K562 (cell line): Measurements from ENCODE around the gene SIK3. TPM values are rescaled to one million over a fixed set of nuclear protein-coding genes. Genes with fewer than 3 reads are reported as not detected.
A peak's percentile ranks its signal among the peaks of the same experiment; 100 is the strongest.

Experiments
- AFF4 ChIP-seq: sonication (generic); formaldehyde crosslinking; IDR thresholded peaks from 2 replicates; pipeline ENCODE4 v1.8.0; 2023; ENCODE audit warnings: mild to moderate bottlenecking, missing genetic modification reagents
- BMI1 ChIP-seq: fragments of 150-350 bp; IDR thresholded peaks from 2 replicates; pipeline ENCODE4 v1.6.1; 2014; ENCODE audit warnings: low read length
- CCNT2 ChIP-seq: IDR thresholded peaks from 2 replicates; pipeline ENCODE4 v1.6.1; 2011; ENCODE audit warnings: borderline replicate concordance, low read depth, mild to moderate bottlenecking, moderate library complexity, mixed read lengths, low read length; ENCODE audit not compliant: insufficient read length; ENCODE audit errors: extremely low read depth
- E2F5 ChIP-seq: sonication (generic); formaldehyde crosslinking; IDR thresholded peaks from 2 replicates; pipeline ENCODE4 v1.8.0; 2022; ENCODE audit warnings: mild to moderate bottlenecking, missing genetic modification reagents
- HDAC6 ChIP-seq: IDR thresholded peaks from 2 replicates; pipeline ENCODE4 v1.6.1; 2012; ENCODE audit warnings: low read depth, mild to moderate bottlenecking, control low read depth, inconsistent platforms, low read length, moderate library complexity
- ILK ChIP-seq: fragments of 450-650 bp; IDR thresholded peaks from 2 replicates; pipeline ENCODE4 v1.6.1; 2016; ENCODE audit warnings: missing genetic modification characterization, low read depth, mild to moderate bottlenecking, missing compliant biosample characterization, moderate library complexity, borderline replicate concordance
- MAFF ChIP-seq: IDR thresholded peaks from 2 replicates; pipeline ENCODE4 v1.6.1; 2012; ENCODE audit warnings: low read length, improper control_type of control experiment
- MYNN ChIP-seq, 2 experiments: sonication (generic); formaldehyde crosslinking in 1 of 2; IDR thresholded peaks; 2 replicates each; pipeline versions ENCODE4 v1.5.0 to v1.6.1; 2016 to 2020; ENCODE audit warnings: antibody characterized with exemption in 1 of 2, missing genetic modification reagents in 1 of 2
- NFRKB ChIP-seq: fragments of 450-650 bp; IDR thresholded peaks from 2 replicates; pipeline ENCODE4 v1.6.1; 2016; ENCODE audit warnings: low read depth
- PBX2 ChIP-seq, 2 experiments: IDR thresholded peaks in 1 of 2; conservative IDR thresholded peaks in 1 of 2; 2 replicates each; pipeline ENCODE4 v1.6.1; 2016; ENCODE audit warnings: low read depth in 2 of 2, mild to moderate bottlenecking in 1 of 2, missing compliant biosample characterization in 1 of 2, missing genetic modification characterization in 1 of 2, moderate library complexity in 1 of 2
- POLR3G ChIP-seq: IDR thresholded peaks from 2 replicates; pipeline ENCODE4 v1.6.1; 2011; ENCODE audit not compliant: insufficient read length, insufficient replicate concordance; ENCODE audit errors: extremely low read depth
- PREB ChIP-seq: sonication (generic); formaldehyde crosslinking; IDR thresholded peaks from 2 replicates; pipeline ENCODE4 v1.8.1; 2023; ENCODE audit warnings: mild to moderate bottlenecking, missing genetic modification reagents
- SIN3A ChIP-seq, 2 experiments: fragments of 150-350 bp in 1 of 2; IDR thresholded peaks; 2 replicates each; pipeline ENCODE4 v1.6.1; 2011 to 2016; ENCODE audit warnings: borderline replicate concordance in 2 of 2, low read depth in 2 of 2, low read length in 2 of 2, mild to moderate bottlenecking in 2 of 2, moderate library complexity in 2 of 2; ENCODE audit not compliant: control insufficient read depth in 1 of 2
- U2AF2 ChIP-seq: fragments of 200-400 bp; formaldehyde crosslinking; optimal IDR thresholded peaks from 2 replicates; pipeline ENCODE3; 2017; ENCODE audit warnings: low read depth, mild to moderate bottlenecking, low read length
- ZKSCAN1 ChIP-seq: fragments of 150-350 bp; IDR thresholded peaks from 2 replicates; pipeline ENCODE4 v1.6.1; 2016; ENCODE audit warnings: low read depth, low read length
- ZNF232 ChIP-seq: sonication (generic); formaldehyde crosslinking; IDR thresholded peaks from 2 replicates; pipeline ENCODE4 v1.8.0; 2022; ENCODE audit warnings: mild to moderate bottlenecking, missing genetic modification reagents
- ZNF324 ChIP-seq: fragments of 250-450 bp; sonication (Bioruptor Pico); IDR thresholded peaks from 2 replicates; pipeline ENCODE4 v1.4.0; 2020; ENCODE audit warnings: mild to moderate bottlenecking
- ZNF551 ChIP-seq: fragments of 250-450 bp; sonication (Bioruptor Pico); IDR thresholded peaks from 2 replicates; pipeline ENCODE4 v1.5.0; 2021; ENCODE audit warnings: mild to moderate bottlenecking, moderate library complexity
- polyA plus RNA-seq, 8 experiments: library from polyadenylated mRNA; depleted of rRNA in 4 of 8; stranded (reverse) in 5 of 8; unstranded in 3 of 8; fragments of >200 nt; fragmentation: Nextera tagmentation in 2 of 8; fragmentation: Illumina TruSeq in 1 of 8; extraction: Ambion mirVana in 2 of 8; extraction: Trizol in 1 of 8; gene quantifications; 2 replicates each; pipeline versions ENCODE4 v1.2.1 to v1.2.3, GENCODE V29; 2011 to 2014; ENCODE audit warnings: inconsistent platforms in 1 of 8, missing spikeins in 1 of 8
- total RNA-seq, 7 experiments: library from RNA; depleted of rRNA in 6 of 7; stranded (reverse); fragments of >200 nt in 6 of 7; fragmentation: Illumina TruSeq in 2 of 7; extraction: Trizol in 2 of 7; gene quantifications; 2 replicates each; pipeline versions ENCODE4 v1.2.1 to v1.2.3, GENCODE V29; 2011 to 2021; ENCODE audit warnings: low replicate concordance in 1 of 7

The SIK3 gene
- total and polyA plus RNA-seq, 9 of the 15 experiments (the other 6 are each of a cell fraction or from before 2014, with no cell fraction given): 1.6 to 21.6 (median 8.0) TPM

- TF ChIP-seq ZKSCAN1 (no peak), POLR3G (no peak), ZNF324 (no peak), ZNF232 (CRISPR knock-in tag) (no peak), PREB (CRISPR knock-in tag) (no peak), U2AF2 (no peak), AFF4 (CRISPR knock-in tag) (no peak), NFRKB (no peak), E2F5 (CRISPR knock-in tag) (no peak), SIN3A (IDR thresholded peaks at IDR 0.05; ENCODE audit: borderline replicate concordance in 2 of 2, control insufficient read depth in 1 of 2, low read depth in 2 of 2, low read length in 2 of 2) (0 out of 4 replicates have a peak, but pooled peaks of 1 of the 2 experiments have one; percentile 4), ILK (tag) (no peak), MAFF (no peak), CCNT2 (peak; percentile 27), MYNN (IDR thresholded peaks at IDR 0.05) (no peak), MYNN (CRISPR knock-in tag; IDR thresholded peaks at IDR 0.05) (no peak), ZNF551 (no peak), BMI1 (no peak), HDAC6 (no peak), PBX2 (CRISPR knock-in tag; IDR thresholded peaks at IDR 0.05; ENCODE audit: low read depth) (no peak), PBX2 (tag; conservative IDR thresholded peaks at IDR 0.05; ENCODE audit: low read depth) (no peak)
These were observed 599 bp downstream of the SIK3 start (continued) for GRCh38 chr11:117097389-117098268.
